ENCODE measurements around the gene ADCK1.
"Not testable (repeated sequence)": the region's sequence is repeated elsewhere in the genome, so short reads cannot be mapped to it uniquely, and the experiment has no call there.

The ADCK1 gene

GRCh38 chr14:77903221-77903620 is 103.3 kb downstream of the ADCK1 start:
- no peak for DNase-seq (ENCODE audit: low read depth in 2 of 2)

- DNase-seq (ENCODE audit: low read depth in 2 of 2): no peak
Observed at GRCh38 chr14:77903937-77904617, 104.2 kb downstream of the ADCK1 start.

- no peak for DNase-seq (ENCODE audit: low read depth in 2 of 2)
Observed at GRCh38 chr14:77906446-77906845, 106.5 kb downstream of the ADCK1 start.

- DNase-seq (ENCODE audit: low read depth in 2 of 2): no peak
Observed at GRCh38 chr14:77908847-77909246, 108.9 kb downstream of the ADCK1 start.

- no peak for DNase-seq (ENCODE audit: low read depth in 2 of 2)
Observed at GRCh38 chr14:77909911-77910310, 110.0 kb downstream of the ADCK1 start.

GRCh38 chr14:77910506-77910905 is 110.6 kb downstream of the ADCK1 start:
- DNase-seq (ENCODE audit: low read depth in 2 of 2): no peak

GRCh38 chr14:77911356-77911755 is 111.4 kb downstream of the ADCK1 start:
- no peak for DNase-seq (ENCODE audit: low read depth in 2 of 2)

- no peak for DNase-seq (ENCODE audit: low read depth in 2 of 2)
Observed at GRCh38 chr14:77912754-77913556, 113.0 kb downstream of the ADCK1 start.

- DNase-seq (ENCODE audit: low read depth in 2 of 2): no peak
Observed at GRCh38 chr14:77914073-77914721, 114.3 kb downstream of the ADCK1 start.

GRCh38 chr14:77915390-77915789 is 115.5 kb downstream of the ADCK1 start:
- not testable (repeated sequence) for DNase-seq (ENCODE audit: low read depth in 2 of 2)

GRCh38 chr14:77917491-77918201 is 117.7 kb downstream of the ADCK1 start:
- DNase-seq (ENCODE audit: low read depth in 2 of 2): no peak

- no peak for DNase-seq (ENCODE audit: low read depth in 2 of 2)
Observed at GRCh38 chr14:77918448-77918847, 118.5 kb downstream of the ADCK1 start.

GRCh38 chr14:77920312-77920711 is 120.4 kb downstream of the ADCK1 start:
- no peak for DNase-seq (ENCODE audit: low read depth in 2 of 2)

- no peak for DNase-seq (ENCODE audit: low read depth in 2 of 2)
Observed at GRCh38 chr14:77921818-77922217, 121.9 kb downstream of the ADCK1 start.

GRCh38 chr14:77923131-77923936 is 123.4 kb downstream of the ADCK1 start:
- no peak for DNase-seq (ENCODE audit: low read depth in 2 of 2)

GRCh38 chr14:77924141-77924948 is 124.4 kb downstream of the ADCK1 start:
- DNase-seq (ENCODE audit: low read depth in 2 of 2): no peak

- DNase-seq (ENCODE audit: low read depth in 2 of 2): no peak
Observed at GRCh38 chr14:77926942-77927341, 127.0 kb downstream of the ADCK1 start.

GRCh38 chr14:77931441-77931840 is 131.5 kb downstream of the ADCK1 start:
- DNase-seq (ENCODE audit: low read depth in 2 of 2): no peak

- DNase-seq (ENCODE audit: low read depth in 2 of 2): no peak
Observed at GRCh38 chr14:77936138-77936639, 136.3 kb downstream of the ADCK1 start.

GRCh38 chr14:77947372-77947771 is 147.5 kb downstream of the ADCK1 start:
- DNase-seq (ENCODE audit: low read depth in 2 of 2): no peak
